ENCODE data around the gene GFRA1.

- TF ChIP-seq, protein P1, sequence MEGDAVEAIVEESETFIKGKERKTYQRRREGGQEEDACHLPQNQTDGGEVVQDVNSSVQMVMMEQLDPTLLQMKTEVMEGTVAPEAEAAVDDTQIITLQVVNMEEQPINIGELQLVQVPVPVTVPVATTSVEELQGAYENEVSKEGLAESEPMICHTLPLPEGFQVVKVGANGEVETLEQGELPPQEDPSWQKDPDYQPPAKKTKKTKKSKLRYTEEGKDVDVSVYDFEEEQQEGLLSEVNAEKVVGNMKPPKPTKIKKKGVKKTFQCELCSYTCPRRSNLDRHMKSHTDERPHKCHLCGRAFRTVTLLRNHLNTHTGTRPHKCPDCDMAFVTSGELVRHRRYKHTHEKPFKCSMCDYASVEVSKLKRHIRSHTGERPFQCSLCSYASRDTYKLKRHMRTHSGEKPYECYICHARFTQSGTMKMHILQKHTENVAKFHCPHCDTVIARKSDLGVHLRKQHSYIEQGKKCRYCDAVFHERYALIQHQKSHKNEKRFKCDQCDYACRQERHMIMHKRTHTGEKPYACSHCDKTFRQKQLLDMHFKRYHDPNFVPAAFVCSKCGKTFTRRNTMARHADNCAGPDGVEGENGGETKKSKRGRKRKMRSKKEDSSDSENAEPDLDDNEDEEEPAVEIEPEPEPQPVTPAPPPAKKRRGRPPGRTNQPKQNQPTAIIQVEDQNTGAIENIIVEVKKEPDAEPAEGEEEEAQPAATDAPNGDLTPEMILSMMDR (IDR thresholded peaks at IDR 0.05), result no peak
- TF ChIP-seq EZH2 (IDR thresholded peaks at IDR 0.05; ENCODE audit: borderline replicate concordance, insufficient read depth, low read depth, low read length, poor library complexity, severe bottlenecking), result no peak
These were observed 164.9 kb downstream of the GFRA1 start for GRCh38 chr10:116108095-116108494.

All from B cell (primary cell).